Peyer's patch (tissue), 4 donors: ENCODE measurements around the gene PRX.

Experiments
- POLR2A ChIP-seq, 2 donors: fragments of 450-650 bp; IDR thresholded peaks; one replicate each; pipeline ENCODE4 v1.5.1; 2017; ENCODE audit warnings: antibody characterized with exemption in 2 of 2, mild to moderate bottlenecking in 2 of 2, moderate library complexity in 2 of 2
- TF ChIP-seq, protein P1 (sequence below), 6 experiments: fragments of 450-650 bp in 4 of 6; fragments of 200-600 bp in 2 of 6; sonication (generic) in 1 of 6; IDR thresholded peaks; one replicate each; pipeline ENCODE4 v1.5.1; 2017 to 2019; ENCODE audit warnings: antibody characterized with exemption in 6 of 6, mild to moderate bottlenecking in 3 of 6, moderate library complexity in 1 of 6

GRCh38 chr19:40378509-40378908, 34.7 kb downstream of the PRX start:
- TF ChIP-seq, protein P1, sequence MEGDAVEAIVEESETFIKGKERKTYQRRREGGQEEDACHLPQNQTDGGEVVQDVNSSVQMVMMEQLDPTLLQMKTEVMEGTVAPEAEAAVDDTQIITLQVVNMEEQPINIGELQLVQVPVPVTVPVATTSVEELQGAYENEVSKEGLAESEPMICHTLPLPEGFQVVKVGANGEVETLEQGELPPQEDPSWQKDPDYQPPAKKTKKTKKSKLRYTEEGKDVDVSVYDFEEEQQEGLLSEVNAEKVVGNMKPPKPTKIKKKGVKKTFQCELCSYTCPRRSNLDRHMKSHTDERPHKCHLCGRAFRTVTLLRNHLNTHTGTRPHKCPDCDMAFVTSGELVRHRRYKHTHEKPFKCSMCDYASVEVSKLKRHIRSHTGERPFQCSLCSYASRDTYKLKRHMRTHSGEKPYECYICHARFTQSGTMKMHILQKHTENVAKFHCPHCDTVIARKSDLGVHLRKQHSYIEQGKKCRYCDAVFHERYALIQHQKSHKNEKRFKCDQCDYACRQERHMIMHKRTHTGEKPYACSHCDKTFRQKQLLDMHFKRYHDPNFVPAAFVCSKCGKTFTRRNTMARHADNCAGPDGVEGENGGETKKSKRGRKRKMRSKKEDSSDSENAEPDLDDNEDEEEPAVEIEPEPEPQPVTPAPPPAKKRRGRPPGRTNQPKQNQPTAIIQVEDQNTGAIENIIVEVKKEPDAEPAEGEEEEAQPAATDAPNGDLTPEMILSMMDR (IDR thresholded peaks at IDR 0.05): no peak
- no peak for TF ChIP-seq POLR2A (IDR thresholded peaks at IDR 0.05)
